SHP77 (cell line): ENCODE data around the gene AMD1.

Source experiments
- DNase-seq, 2 experiments: peaks; one replicate each; lab custom pipeline; 2025; lab: John Stamatoyannopoulos, UW

AMD1 gene

DNA sequence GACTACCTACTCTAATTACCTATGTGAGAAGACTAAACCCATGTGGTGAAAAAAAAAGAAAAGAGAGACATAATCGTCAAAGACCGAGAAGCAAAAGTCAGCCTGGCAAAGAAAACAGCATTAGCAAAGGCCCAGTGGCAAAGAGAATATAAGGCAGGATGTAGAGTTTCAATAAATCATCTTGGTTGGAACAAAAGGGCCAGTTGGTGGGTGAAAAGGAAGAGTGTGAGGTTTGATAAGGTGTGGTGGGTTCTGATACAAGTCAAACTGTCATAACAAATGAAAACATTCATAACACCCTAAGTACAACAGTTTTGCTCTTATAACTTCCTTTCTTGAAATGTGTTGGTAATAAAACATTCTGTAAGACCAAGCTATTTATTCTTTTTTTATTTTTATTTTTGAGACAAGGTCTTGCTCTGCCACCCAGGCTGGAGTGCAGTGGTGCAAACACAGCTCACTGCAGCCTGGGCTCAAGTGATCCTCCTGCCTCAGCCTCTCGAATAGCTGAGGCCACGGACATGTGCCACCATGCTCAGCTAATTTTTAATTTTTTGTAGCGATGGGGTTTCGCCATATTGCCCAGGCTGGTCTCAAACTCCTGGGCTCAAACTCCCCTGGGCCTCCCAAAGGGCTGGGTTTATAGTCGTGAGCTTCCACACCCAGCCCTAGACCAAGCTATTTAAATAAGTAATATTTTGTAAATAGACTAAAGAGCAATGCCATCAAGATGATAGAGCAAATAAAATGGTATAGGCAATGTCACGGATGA is 65.0 kb downstream of the AMD1 start:
- DNase-seq, result no peak

DNA sequence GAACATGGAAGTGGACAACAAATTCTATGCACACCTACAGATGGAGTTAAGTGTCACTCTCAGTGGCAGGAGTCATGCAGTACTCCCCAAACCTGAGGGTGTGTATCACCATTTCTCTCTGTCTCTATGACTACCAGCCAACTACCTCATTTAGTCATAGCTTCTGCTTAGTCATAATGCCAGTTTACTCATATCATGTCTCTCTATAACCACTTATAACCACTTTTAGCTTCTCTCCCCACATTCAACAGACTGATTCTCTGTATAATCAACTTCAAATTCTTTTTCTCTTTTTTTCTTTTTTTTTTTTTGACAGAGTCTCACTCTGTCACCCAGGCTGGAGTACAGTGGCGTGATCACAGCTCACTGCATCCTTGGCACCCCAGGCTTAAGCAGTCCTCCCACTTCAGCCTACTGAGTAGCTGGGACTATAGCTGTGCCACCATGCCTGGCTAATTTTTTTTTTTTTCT is 70.1 kb downstream of the AMD1 start:
- no peak for DNase-seq
